Neutrophil (primary cell): ENCODE measurements around the gene GCDH.

Source experiments
- H3K27ac ChIP-seq: fragments of 200-600 bp; sonication (generic); 2 replicates; pipeline ENCODE4 v1.5.1; 2016; ENCODE audit warnings: mild to moderate bottlenecking, moderate library complexity
- H3K27me3 ChIP-seq: fragments of 200-600 bp; sonication (generic); 2 replicates; pipeline ENCODE4 v1.6.0; 2016; ENCODE audit warnings: mild to moderate bottlenecking
- H3K36me3 ChIP-seq: fragments of 200-600 bp; sonication (generic); 2 replicates; pipeline ENCODE4 v1.5.1; 2017
- H3K4me1 ChIP-seq, 2 experiments: fragments of 200-600 bp in 1 of 2; sonication (generic) in 1 of 2; 1 replicate in 1 of 2; 2 replicates in 1 of 2; pipeline versions ENCODE4 v1.5.1 to v1.6.1; 2013 to 2016; ENCODE audit warnings: low read depth in 1 of 2, low read length in 1 of 2, mild to moderate bottlenecking in 1 of 2, moderate library complexity in 1 of 2; ENCODE audit not compliant: control insufficient read depth in 1 of 2, insufficient read depth in 1 of 2
- H3K4me3 ChIP-seq, 2 experiments: fragments of 200-600 bp in 1 of 2; sonication (generic) in 1 of 2; 1 replicate in 1 of 2; 2 replicates in 1 of 2; pipeline ENCODE4 v1.5.1; 2013 to 2016; ENCODE audit warnings: low read depth in 1 of 2, low read length in 1 of 2, mild to moderate bottlenecking in 1 of 2, moderate library complexity in 1 of 2
- H3K9me3 ChIP-seq: fragments of 200-600 bp; sonication (generic); 2 replicates; pipeline ENCODE4 v1.5.1; 2016
- TF ChIP-seq, protein P1 (sequence below): fragments of 200-600 bp; sonication (generic); IDR thresholded peaks from 2 replicates; pipeline ENCODE4 v1.5.1; 2016; ENCODE audit warnings: antibody characterized with exemption

Gene GCDH

DNA sequence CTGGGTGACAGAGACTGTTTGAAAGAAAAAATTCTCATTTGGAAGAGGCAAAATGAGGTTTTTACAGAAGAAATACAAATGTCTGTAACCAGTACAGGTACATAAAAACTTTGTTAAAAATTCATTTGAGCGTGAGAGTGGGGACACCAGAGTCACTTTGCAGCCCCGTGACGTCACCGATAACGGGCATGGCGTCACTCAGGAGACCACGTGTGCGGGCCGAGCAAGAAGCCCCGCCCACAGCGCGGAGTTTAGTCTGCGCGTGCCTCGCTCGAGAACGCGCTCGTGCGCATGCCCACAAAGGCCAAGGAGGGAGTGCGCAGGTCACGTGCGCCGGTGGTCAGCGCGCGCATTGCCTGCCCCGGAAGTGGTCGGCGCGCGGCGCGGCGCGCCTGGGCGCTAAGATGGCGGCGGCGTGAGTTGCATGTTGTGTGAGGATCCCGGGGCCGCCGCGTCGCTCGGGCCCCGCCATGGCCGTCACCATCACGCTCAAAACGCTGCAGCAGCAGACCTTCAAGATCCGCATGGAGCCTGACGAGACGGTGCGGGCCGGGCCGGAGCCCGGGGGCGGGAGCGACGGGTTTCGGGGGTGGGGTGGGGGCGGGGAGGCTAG is 54.6 kb downstream of the GCDH start, which contains the start of gene RAD23A:
Gene RAD23A (plus strand): TSS at position 384 of the 613 bp plus-strand sequence. CDS start 87 bp downstream, at position 471.
- Histone ChIP-seq H3K27me3 (no peaks in the 10 kb centered on the region), H3K4me1 (peaks cover 22 to 24% of the 10 kb centered on the region in 2 experiments), H3K36me3 (peaks cover 41% of the 10 kb centered on the region), H3K9me3 (no peaks in the 10 kb centered on the region), H3K4me3 (peak within 1 kb of the TSS; percentile 68 to 95), H3K27ac (peak within 1 kb of the TSS; percentile 81)
- TF ChIP-seq, protein P1, sequence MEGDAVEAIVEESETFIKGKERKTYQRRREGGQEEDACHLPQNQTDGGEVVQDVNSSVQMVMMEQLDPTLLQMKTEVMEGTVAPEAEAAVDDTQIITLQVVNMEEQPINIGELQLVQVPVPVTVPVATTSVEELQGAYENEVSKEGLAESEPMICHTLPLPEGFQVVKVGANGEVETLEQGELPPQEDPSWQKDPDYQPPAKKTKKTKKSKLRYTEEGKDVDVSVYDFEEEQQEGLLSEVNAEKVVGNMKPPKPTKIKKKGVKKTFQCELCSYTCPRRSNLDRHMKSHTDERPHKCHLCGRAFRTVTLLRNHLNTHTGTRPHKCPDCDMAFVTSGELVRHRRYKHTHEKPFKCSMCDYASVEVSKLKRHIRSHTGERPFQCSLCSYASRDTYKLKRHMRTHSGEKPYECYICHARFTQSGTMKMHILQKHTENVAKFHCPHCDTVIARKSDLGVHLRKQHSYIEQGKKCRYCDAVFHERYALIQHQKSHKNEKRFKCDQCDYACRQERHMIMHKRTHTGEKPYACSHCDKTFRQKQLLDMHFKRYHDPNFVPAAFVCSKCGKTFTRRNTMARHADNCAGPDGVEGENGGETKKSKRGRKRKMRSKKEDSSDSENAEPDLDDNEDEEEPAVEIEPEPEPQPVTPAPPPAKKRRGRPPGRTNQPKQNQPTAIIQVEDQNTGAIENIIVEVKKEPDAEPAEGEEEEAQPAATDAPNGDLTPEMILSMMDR: peak; percentile 33

DNA sequence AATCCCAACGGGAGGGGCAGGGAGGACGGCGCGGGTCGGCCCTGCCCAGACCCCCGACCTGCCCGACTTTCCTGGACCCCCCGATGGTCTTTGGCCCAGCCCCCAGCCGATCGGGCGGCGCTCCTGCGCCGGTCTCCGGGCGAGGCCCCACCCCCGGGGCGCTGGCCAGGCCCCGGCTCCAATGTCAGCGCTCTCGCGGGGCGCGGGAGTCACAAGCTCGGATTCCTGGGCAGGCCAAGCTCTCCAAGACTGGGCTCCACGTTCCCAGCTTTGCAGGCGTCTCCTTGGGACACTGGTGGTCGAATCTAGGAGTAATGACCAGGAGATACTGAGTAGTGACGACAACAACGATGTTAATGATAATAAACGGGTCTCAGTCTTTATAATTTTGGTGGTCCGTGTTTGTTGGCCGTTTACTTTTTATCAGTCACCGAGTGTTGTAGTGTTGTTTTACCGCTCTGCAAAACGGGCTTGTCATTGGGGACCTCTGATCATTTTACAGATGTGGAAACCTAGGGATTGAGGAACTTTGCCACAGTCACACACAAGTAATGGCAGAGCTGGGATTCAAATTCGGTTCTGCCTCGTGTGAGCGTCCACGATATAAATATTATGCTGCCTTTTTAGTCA is 55.2 kb downstream of the GCDH start:
- Histone ChIP-seq H3K4me3 (peak overlapping the region; percentile 68 to 95), H3K9me3 (no peaks in the 10 kb centered on the region), H3K36me3 (peaks cover 35% of the 10 kb centered on the region), H3K4me1 (peaks cover 19 to 20% of the 10 kb centered on the region in 2 experiments), H3K27ac (peak overlapping the region; percentile 81), H3K27me3 (no peaks in the 10 kb centered on the region)
- TF ChIP-seq, protein P1: no peak

DNA sequence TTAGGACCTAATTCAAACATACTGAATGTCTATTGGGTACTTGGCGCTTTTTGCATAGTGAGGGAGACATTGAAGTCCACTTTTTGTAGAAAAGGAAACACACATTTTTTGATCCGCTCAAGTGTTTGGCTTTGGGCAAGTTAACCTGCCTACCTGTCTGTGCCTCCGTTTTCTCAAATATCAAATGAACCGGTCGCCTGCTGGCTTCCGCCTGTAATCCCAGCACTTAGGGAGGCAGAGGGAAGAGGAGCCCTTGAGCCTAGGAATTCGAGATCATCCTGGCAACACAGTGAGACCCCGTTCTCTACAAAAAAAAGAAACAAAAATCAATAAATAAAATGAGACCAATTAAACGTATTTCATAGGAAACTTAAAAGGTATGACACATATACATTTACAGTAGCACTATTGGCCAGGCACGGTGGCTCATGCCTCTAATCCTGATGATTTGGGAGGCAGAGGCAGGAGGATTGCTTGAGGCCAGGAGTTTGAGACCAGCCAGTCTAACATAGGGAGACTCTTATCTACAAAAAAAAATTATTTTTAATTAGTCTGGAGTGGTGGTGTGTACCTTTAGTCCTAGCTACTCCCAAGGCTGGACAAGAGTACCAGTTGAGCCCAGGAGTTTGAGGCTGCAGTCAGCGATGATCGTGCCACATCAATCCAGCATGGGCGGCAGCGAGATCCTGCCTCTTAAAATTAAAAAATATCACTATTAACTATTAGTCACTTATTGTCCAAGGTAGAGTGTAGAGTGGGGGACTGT is 56.0 kb downstream of the GCDH start:
- TF ChIP-seq, protein P1: no peak
- Histone ChIP-seq H3K4me3 (peak overlapping the region; percentile 68 to 95), H3K36me3 (peaks cover 30% of the 10 kb centered on the region), H3K4me1 (peaks cover 19 to 20% of the 10 kb centered on the region in 2 experiments), H3K9me3 (no peaks in the 10 kb centered on the region), H3K27ac (peak overlapping the region; percentile 81), H3K27me3 (no peaks in the 10 kb centered on the region)

DNA sequence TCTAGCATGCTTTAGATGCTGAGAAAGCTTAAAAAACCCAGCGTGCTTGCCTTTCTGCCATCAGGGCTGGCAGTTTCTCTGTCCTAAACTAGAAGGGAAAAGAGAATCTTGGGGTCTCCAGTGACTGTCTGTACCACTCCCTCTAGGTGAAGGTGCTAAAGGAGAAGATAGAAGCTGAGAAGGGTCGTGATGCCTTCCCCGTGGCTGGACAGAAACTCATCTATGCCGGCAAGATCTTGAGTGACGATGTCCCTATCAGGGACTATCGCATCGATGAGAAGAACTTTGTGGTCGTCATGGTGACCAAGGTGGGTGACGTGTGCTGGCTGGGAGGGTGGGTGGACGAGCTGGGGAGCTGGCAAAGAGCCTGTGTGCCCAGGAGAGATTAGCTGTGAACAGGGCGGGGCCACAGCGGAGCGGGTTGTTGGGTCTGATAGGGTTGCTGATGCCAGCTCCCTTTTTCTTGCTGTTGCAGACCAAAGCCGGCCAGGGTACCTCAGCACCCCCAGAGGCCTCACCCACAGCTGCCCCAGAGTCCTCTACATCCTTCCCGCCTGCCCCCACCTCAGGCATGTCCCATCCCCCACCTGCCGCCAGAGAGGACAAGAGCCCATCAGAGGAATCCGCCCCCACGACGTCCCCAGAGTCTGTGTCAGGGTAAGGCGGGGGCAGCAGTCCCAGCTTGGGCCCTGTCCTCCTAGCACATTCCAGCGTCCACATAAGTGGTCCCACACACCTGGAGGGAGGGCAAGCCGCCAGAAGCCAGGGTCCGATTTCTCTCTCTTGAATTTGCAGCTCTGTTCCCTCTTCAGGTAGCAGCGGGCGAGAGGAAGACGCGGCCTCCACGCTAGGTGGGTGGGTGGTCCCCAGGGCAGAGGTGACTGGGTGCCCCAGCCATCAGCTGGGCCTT is 57.0 kb downstream of the GCDH start:
- no peaks in the 10 kb centered on the region for H3K9me3 ChIP-seq
- no peaks in the 10 kb centered on the region for H3K27me3 ChIP-seq
- no peak overlapping the region for H3K27ac ChIP-seq
- no peak overlapping the region for H3K4me3 ChIP-seq
- TF ChIP-seq, protein P1: no peak
- H3K36me3 ChIP-seq: peaks cover 29% of the 10 kb centered on the region
- peaks cover 19 to 20% of the 10 kb centered on the region in 2 experiments for H3K4me1 ChIP-seq
